ENCODE data around the gene NES.
A peak's percentile ranks its signal among the peaks of the same experiment; 100 is the strongest.

Gene NES

DNA sequence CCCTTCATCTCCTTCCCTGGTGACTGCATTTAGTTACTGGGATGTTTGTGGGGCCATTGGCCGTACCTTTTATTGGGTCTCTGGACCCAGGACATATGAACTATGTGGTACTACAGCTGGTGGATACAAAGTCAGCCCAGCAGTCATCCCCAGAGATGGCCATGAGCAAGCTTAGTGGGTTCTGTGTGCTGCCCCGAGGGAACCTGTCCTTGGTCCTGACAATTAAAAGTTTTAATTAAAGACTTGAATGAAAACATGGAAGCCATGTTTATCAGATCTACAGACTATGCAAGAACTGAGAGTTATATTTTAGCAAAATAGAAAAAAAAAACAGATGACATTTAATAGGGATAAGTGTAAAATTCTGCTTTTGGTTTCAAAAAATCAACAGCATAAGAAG lies 2.8 kb upstream of the NES start:
- DNase-seq (ENCODE audit: low read depth): no peak

DNA sequence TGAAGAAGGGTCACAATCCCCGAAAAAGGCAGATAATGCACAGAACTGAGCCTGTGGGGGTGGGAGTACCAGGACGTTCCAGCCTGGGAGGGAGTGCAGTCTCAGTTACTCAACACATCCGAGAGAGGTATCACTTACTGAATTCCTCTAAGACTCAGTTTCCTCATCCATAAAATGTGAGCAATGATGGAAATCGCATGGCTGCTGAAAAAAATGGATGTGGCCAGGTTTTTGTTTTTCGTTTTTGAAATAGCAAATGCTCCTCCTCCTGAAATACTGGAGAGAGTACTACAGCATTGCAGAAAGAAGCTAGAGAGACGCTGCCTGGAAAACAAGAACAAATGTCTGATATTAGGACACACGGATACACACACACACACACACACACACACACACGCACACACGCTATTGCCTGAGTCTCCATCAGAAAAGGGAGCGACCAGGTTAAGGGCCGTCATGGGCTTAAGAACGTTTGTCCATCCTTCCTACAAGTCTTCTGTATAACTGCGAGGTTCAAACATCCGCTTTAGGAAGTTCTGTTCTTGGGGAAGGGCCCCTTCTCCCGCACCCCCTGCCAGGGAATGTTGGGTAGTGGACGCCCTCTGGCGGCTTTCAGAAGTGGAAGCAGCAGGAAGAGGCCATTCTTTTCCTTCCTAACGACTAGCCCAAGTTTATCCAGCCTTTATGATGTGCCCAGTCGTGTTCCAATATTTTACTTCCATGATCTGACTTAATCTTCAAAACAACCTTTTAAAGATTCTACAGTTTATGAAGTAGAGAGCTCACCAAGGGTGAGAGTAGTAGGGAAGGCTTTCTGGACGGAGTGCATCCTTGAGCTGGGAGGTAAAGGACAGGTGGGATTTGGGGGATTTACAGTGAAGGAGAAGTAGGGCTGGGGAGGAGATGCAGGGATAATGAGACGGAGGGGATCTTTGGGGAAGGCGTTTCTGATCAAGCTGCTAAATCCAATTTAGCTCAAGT lies 699 bp upstream of the NES start:
- peak; percentile 79 for DNase-seq (ENCODE audit: low read depth)

GRCh38 chr1:156676114-156676819 lies 940 bp downstream of the NES start:
- no peak for DNase-seq (ENCODE audit: low read depth)

- DNase-seq (ENCODE audit: low read depth): no peak
Observed at GRCh38 chr1:156675210-156676113, 1.7 kb downstream of the NES start.

DNA sequence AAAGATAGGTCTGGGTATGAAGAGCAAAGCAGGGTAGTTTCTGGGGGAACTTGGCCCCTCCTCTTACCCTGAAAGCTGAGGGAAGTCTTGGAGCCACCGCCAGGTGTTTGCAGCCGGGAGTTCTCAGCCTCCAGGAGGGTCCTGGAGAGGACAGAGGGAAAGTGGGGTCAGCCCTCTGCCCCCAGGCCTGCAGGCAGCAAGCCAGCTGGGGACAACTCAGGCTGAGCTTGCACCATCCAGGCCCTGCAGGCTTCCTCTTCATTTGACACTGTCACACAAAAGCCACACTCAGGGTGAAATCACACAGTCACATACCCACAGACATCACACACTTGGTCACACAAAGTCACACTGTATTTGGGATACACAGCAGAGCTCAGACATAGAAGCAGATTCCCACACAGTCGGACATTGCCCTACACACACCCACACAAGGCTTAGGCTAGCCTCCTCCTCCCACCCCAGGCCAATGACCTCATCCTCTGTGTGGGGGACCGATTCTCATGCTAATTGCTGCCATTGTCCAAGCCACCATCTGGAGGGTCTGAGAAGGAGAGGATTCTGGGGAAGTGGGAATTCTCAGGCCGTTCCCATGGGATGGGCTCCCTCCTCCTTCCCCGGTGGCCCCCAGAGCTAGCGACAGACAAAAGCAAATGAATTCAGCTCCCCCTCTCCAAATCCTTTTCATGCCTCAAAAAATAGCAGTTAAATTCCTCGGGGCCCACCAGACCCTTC lies 3.7 kb downstream of the NES start:
- DNase-seq (ENCODE audit: low read depth): no peak

DNA sequence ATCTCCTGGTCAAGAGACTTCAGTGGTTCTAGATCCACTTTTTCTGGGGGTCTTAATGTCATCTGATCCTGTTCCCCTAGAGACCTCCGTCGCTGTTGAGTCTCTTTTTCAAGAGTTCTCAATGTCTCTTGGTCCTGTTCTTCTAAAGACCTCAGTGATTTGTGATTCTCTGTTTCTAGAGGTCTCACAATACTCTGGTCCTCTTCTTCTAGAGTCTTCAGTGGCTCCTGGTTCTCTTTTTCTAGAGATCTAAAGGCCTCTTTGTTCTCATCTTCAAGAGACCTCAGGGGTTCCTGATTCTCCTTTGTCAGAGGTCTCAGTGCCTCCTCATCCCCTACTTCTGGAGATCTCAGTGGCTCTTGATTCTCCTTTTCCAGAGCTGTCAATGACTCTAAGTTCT lies 5.4 kb downstream of the NES start:
- no peak for DNase-seq (ENCODE audit: low read depth)

DNA sequence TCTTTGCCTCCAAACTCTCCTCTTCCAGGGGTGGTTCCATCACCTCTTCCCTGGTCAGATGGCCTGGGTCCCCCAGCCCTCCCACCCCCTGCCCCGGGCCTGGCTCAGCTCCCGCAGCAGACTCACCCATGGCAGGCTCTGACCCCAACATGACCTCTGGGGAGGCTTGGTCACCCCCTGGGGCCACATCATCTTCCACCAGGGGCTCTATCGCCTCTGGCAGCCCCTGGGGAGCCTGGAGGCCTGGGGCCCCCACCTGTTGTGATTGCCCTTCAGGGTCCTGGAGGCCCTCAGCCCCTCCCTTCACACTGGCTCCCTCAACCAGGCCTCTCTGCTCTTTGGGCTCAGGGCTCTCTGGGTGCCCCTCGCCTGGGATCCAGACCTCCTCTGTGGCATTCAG lies 6.4 kb downstream of the NES start:
- DNase-seq (ENCODE audit: low read depth): no peak

DNA sequence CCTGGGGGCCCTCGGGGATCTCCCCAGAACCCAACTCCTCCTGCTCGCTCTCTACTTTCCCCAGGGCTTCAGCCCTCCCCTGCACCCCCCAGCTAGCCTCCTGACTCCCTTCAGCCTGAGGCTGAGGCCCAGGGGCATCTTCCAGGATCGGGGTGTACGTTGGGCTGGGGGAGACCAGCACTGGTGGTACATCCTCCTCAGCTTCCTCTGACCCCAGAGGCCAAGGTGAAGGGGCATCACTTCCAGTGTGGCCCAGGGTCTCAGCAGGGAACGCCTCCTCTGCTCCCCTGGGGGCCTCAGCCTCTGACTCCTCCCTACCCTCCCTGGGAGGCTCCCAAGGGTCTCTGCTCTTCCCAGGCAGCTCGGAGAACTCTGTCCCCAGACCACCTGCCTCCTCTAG lies 6.8 kb downstream of the NES start:
- DNase-seq (ENCODE audit: low read depth): no peak

DNA sequence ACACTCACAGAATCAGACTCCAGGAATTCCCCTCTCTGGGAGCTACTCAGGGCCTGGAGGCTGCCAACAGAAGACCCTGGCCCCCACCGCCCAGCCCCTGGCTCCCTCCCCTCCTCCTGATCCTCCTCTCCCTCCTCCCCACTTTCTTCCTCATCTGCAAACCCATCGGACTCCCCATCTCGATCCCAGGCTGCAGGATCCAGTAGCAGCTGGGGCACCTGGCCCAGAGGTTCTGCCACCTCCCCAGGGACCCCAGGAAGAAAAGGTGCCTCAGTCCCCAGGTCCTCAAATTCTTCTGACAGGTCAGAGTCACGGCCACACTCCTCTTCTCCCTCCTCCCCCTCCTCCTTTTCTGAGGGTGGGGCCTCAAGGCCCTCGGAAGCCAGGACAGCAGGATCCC lies 7.4 kb downstream of the NES start:
- no peak for DNase-seq (ENCODE audit: low read depth)

DNA sequence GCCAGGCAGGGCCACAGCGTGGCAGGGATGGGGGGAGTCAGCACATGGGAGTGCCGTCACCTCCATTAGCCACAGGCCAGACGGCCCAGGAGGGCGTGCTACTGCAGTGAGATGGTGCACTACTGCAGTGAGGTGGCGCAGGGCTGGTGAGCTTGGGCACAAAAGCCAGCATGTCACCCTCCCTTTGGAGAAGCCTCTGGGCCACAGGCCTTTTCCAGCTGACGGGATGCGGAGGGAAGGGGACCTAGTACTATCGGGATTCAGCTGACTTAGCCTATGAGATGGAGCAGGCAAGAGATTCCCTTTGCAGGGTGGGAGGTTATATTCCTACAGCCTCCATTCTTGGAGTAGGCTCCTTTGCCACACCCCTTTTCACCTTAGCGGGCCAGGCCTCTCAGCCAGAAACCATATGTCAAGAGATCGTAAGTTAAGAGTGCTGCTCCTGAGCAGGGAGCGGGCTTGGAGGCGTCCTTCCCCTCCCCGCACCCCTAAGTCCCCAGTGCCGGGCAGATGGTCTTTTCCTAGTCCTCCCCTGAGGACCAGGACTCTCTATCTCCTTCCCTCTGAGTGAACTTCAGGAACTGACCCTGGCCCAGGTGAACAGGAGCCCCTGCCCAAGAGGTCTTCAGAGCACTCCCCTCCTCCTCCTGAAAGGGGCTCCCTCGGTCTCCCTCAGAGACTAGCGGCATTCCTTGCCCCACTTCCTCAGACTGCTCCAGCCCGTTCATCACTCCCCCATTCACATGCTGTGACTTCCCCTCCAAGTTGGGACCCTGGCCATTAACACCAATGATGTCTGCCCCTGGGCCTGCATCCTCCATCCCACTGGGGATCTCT lies 8.2 kb downstream of the NES start:
- DNase-seq (ENCODE audit: low read depth): no peak

GRCh38 chr1:156667968-156668709 lies 9.1 kb downstream of the NES start:
- no peak for DNase-seq (ENCODE audit: low read depth)

DNA sequence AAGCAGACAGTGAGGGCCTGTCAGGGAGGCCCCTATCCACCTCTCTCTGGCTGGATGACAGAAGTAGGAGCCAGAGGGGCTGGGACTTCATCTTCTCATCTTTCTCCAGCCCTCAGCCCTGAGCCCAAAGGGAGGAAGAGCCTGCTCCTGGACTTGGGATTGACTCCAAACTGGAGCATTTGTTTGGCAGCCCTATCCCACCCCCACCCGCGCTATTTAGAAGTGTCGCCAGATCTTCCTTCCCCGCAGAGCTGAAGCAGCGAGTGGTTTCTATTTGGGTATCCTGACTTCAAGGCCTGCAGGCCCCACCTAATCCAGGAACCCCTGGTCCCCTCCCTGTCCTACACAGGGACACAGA lies 9.6 kb downstream of the NES start:
- DNase-seq (ENCODE audit: low read depth): no peak

- no peak for DNase-seq (ENCODE audit: low read depth)
Observed at GRCh38 chr1:156666862-156667609, 10.2 kb downstream of the NES start.

DNA sequence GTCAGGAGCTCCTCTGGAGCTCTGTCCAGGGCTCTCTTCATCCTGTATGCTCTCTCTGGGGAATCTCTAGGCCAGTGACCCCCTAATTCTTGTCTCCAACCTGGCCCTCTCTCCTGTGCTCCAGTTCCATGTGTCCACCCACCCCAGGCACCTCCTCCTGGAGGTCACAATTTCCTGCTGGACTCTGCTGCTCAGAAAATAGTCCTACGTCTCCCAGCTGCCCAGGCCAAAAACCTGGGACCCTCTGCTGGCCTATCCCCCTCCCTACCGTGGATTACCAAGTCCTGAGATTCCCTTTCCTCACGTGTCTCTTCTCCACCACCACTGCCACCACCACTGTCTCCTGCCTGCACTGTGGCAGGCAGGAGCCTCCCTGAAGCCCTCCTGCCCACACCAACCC lies 11.7 kb downstream of the NES start:
- no peak for DNase-seq (ENCODE audit: low read depth)

- DNase-seq (ENCODE audit: low read depth): no peak
Observed at GRCh38 chr1:156664767-156665411, 12.3 kb downstream of the NES start.

GRCh38 chr1:156664046-156664766 lies 13.0 kb downstream of the NES start:
- DNase-seq (ENCODE audit: low read depth): no peak

DNA sequence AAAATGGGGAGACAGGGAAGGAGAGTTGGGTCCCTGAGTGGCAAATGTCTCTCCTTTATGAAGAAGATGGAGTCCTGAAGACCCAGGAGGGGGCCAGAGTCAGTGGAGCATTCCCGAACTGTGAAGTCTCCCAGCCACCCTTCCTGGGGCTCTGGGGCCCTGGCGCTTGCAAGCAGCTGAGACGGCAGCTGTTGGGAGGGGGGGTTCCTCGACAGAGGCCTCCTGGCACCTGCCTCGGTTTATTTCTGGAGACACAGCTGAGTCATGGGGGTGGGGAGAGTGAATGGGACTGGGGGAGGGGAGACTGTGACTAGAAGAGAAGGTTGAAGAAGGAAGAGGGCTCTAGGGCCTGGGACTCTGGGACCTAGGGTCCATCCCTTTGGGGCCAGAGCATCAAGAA lies 14.0 kb downstream of the NES start:
- no peak for DNase-seq (ENCODE audit: low read depth)

- DNase-seq (ENCODE audit: low read depth): no peak
Observed at GRCh38 chr1:156662800-156663055, 14.5 kb downstream of the NES start.
